Peyer's patch (tissue), 4 donors: ENCODE measurements around the gene FOXJ2.

Experiments
- CTCF ChIP-seq, 6 experiments: fragments of 450-650 bp in 4 of 6; fragments of 200-600 bp in 2 of 6; sonication (generic) in 1 of 6; IDR thresholded peaks; one replicate each; pipeline ENCODE4 v1.5.1; 2017 to 2019; ENCODE audit warnings: antibody characterized with exemption in 6 of 6, mild to moderate bottlenecking in 3 of 6, moderate library complexity in 1 of 6
- POLR2A ChIP-seq, 2 donors: fragments of 450-650 bp; IDR thresholded peaks; one replicate each; pipeline ENCODE4 v1.5.1; 2017; ENCODE audit warnings: antibody characterized with exemption in 2 of 2, mild to moderate bottlenecking in 2 of 2, moderate library complexity in 2 of 2

DNA sequence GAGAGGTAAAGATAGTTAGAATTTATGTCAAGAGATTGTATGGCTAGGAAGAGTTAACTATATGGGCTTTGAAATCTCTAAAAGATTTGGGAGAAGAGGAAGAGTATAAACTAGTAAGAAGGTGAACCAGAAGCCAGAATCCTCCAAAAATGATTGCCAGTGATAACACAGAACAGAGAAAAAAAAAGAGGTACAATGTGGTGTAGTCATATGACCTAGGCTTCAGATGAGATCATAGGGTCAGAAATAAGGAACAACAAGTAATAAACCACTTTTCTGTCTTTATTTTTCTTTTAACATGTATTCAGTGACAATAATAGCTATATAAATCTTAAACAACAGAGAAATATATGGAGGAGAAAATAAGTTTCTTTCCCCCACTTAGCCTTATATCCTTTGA, 47.6 kb downstream of the FOXJ2 start:
- TF ChIP-seq CTCF (IDR thresholded peaks at IDR 0.05) (no peak), POLR2A (IDR thresholded peaks at IDR 0.05) (no peak)
